Embryonic facial prominence (tissue), 1 donor: ENCODE measurements around the gene ACACA.

ENCODE experiments used
- DNase-seq: peaks from one replicate; pipeline ENCODE4 v3.0.0-alpha.2; 2016; ENCODE audit errors: extremely low spot score

Gene ACACA

GRCh38 chr17:37039269-37039668, 367.4 kb downstream of the ACACA start:
- DNase-seq = no peak

GRCh38 chr17:37037590-37038155, 369.0 kb downstream of the ACACA start:
- DNase-seq = no peak
